Ovary (tissue), 9 donors: ENCODE measurements around the gene SFT2D1. TPM values are rescaled to one million over a fixed set of nuclear protein-coding genes. Genes with fewer than 3 reads are reported as not detected.
"Not testable (repeated sequence)": the region's sequence is repeated elsewhere in the genome, so short reads cannot be mapped to it uniquely, and the experiment has no call there.

Experiments
- DNase-seq, 5 donors: peaks; one replicate each; pipeline ENCODE4 v3.0.0-alpha.2; 2019 to 2020
- H3K27ac ChIP-seq, 2 donors: fragments of 200-600 bp; one replicate each; pipeline versions ENCODE4 v1.5.1 to v1.8.0; 2019 to 2022
- H3K27me3 ChIP-seq: fragments of 200-600 bp; one replicate; pipeline ENCODE4 v1.8.0; 2022
- H3K36me3 ChIP-seq: fragments of 200-600 bp; sonication (generic); one replicate; pipeline ENCODE4 v1.5.1; 2019
- H3K4me1 ChIP-seq: one replicate; pipeline ENCODE4 v1.8.1; 2013; ENCODE audit warnings: mild to moderate bottlenecking, moderate library complexity; ENCODE audit not compliant: insufficient read depth
- H3K4me3 ChIP-seq: fragments of 200-600 bp; sonication (generic); one replicate; pipeline ENCODE4 v1.5.1; 2017
- H3K9me3 ChIP-seq, 2 donors: fragments of 200-600 bp in 1 of 2; sonication (generic) in 1 of 2; one replicate each; pipeline versions ENCODE4 v1.5.1 to v1.8.1; 2013 to 2019; ENCODE audit warnings: mild to moderate bottlenecking in 1 of 2, moderate library complexity in 1 of 2
- CTCF ChIP-seq, 3 donors: fragments of 450-650 bp in 2 of 3; fragments of 200-600 bp in 1 of 3; IDR thresholded peaks; one replicate each; pipeline versions ENCODE4 v1.5.1 to v1.8.0; 2016 to 2022; ENCODE audit warnings: antibody characterized with exemption in 3 of 3, mild to moderate bottlenecking in 1 of 3
- EP300 ChIP-seq: sonication (generic); formaldehyde crosslinking; IDR thresholded peaks from one replicate; pipeline ENCODE4 v1.6.1; 2017; ENCODE audit warnings: antibody characterized with exemption
- POLR2A ChIP-seq: fragments of 450-650 bp; IDR thresholded peaks from one replicate; pipeline ENCODE4 v1.6.1; 2017; ENCODE audit warnings: antibody characterized with exemption, mild to moderate bottlenecking, moderate library complexity
- WGBS, 3 donors: extraction: QIAGEN DNeasy Blood & Tissue Kit in 1 of 3; methylation state at CpG; one replicate each; pipeline versions ENCODE4 v1.1.5 to v1.1.7; 2013 to 2017; 5-methylcytosine and 5-hydroxymethylcytosine counted together
- intact Hi-C, 4 donors: fragments of 100-400 bp; cut with DNase I; formaldehyde crosslinking; loops; one replicate each; pipeline versions ENCODE4 v1.11.0 to v1.15.1; 2022 to 2023
- polyA plus RNA-seq, 2 donors: library from polyadenylated mRNA; stranded (reverse); fragments of 200-250 nt in 1 of 2; fragments of 350-450 nt in 1 of 2; fragmentation: Illumina TruSeq in 1 of 2; extraction: RNeasy Lipid Tissue Mini Kit (QIAGEN cat#74804) in 1 of 2; gene quantifications; one replicate each; pipeline ENCODE4 v1.2.3, GENCODE V29; 2013 to 2014
- total RNA-seq, 7 donors: library from RNA; depleted of rRNA in 2 of 7; stranded (reverse); fragments of >200 nt in 2 of 7; fragmentation: NEBNext Ultra II Directional in 3 of 7; extraction: Animal tissue kit (Norgen Biotek cat#: 25700) in 3 of 7; gene quantifications; one replicate each; pipeline versions ENCODE4 v1.1.0 to v1.2.4, GENCODE V29; 2016 to 2023
- donor health status: DM: no; HTN: no; CAD: no; lungs with moderate emphysema.
- donor health status: DM: no; HTN: no; CAD: no.
- donor health status: Bipolar disorder and iron deficiency.
- donor health status: DM: yes; HTN: yes; CAD: no.
- donor health status: DM: no; HTN: no; CAD: no.
- donor health status: DM: yes; HTN: yes; CAD: no.

The SFT2D1 gene
- total and polyA plus RNA-seq, 9 donors = 25.9 to 50.3 (median 34.4) TPM

- no peak overlapping the region for H3K27ac ChIP-seq
- 83 to 89% (median 88%) methylated on average over 6 of the region's 6 CpGs for WGBS, 3 donors
- TF ChIP-seq EP300 (no peak), CTCF (IDR thresholded peaks at IDR 0.05) (no peak), POLR2A (no peak)
- no peaks in the 10 kb centered on the region for H3K27me3 ChIP-seq
- no peaks in the 10 kb centered on the region for H3K36me3 ChIP-seq
- no peaks in the 10 kb centered on the region for H3K4me1 ChIP-seq
- no peaks in the 10 kb centered on the region for H3K9me3 ChIP-seq
- intact Hi-C loops = no loop called here
- no peak for DNase-seq
- H3K4me3 ChIP-seq = no peak overlapping the region
Measured at GRCh38 chr6:166348305-166348949, 6.1 kb upstream of the SFT2D1 start.

GRCh38 chr6:166346965-166347364 lies 4.6 kb upstream of the SFT2D1 start:
- TF ChIP-seq POLR2A (no peak), EP300 (no peak)
- no peak overlapping the region for H3K27ac ChIP-seq
- no peaks in the 10 kb centered on the region for H3K9me3 ChIP-seq
- DNase-seq = no peak
- no peak overlapping the region for H3K4me3 ChIP-seq
- no peaks in the 10 kb centered on the region for H3K4me1 ChIP-seq
- H3K36me3 ChIP-seq = no peaks in the 10 kb centered on the region
- intact Hi-C loops = no loop called here
- no peaks in the 10 kb centered on the region for H3K27me3 ChIP-seq

GRCh38 chr6:166346449-166346848 lies 4.1 kb upstream of the SFT2D1 start:
- no peak overlapping the region for H3K27ac ChIP-seq
- no peak overlapping the region for H3K4me3 ChIP-seq
- H3K4me1 ChIP-seq = no peaks in the 10 kb centered on the region
- 84 to 93% (median 87%) methylated on average over 3 of the region's 3 CpGs for WGBS, 3 donors
- DNase-seq = no peak
- no peaks in the 10 kb centered on the region for H3K9me3 ChIP-seq
- no peaks in the 10 kb centered on the region for H3K27me3 ChIP-seq
- H3K36me3 ChIP-seq = no peaks in the 10 kb centered on the region
- TF ChIP-seq EP300 (no peak), CTCF (IDR thresholded peaks at IDR 0.05) (no peak), POLR2A (no peak)
- intact Hi-C loops = no loop called here

GRCh38 chr6:166345672-166346071 lies 3.3 kb upstream of the SFT2D1 start:
- H3K4me3 ChIP-seq, H3K4me1 ChIP-seq: not testable (repeated sequence)
- WGBS, 3 donors = 79 to 85% (median 81%) methylated on average over 9 of the region's 9 CpGs

GRCh38 chr6:166344921-166345320 lies 2.6 kb upstream of the SFT2D1 start:
- not testable (repeated sequence) for H3K27me3 ChIP-seq, H3K4me1 ChIP-seq, H3K9me3 ChIP-seq, H3K27ac ChIP-seq, H3K4me3 ChIP-seq, H3K36me3 ChIP-seq, DNase-seq
- WGBS, 3 donors = 77 to 85% (median 82%) methylated on average over 2 of the region's 2 CpGs
- intact Hi-C loops = loop anchor here in 1 of 4 donors (5.0 kb wide), 1 partner anchor 37 kb away; the partner anchor contains the start of gene MPC1

More at GRCh38 chr6:166345672-166346071, 3.3 kb upstream of the SFT2D1 start:
- H3K27ac ChIP-seq, DNase-seq, H3K36me3 ChIP-seq, H3K9me3 ChIP-seq, H3K27me3 ChIP-seq, intact Hi-C loops: not testable (repeated sequence)

GRCh38 chr6:166344240-166344639 lies 1.9 kb upstream of the SFT2D1 start:
- TF ChIP-seq POLR2A (no peak), EP300 (no peak), CTCF (IDR thresholded peaks at IDR 0.05) (no peak)
- WGBS, 3 donors = 93 to 95% (median 94%) methylated on average over 8 of the region's 8 CpGs
- Histone ChIP-seq H3K9me3 (no peaks in the 10 kb centered on the region), H3K27me3 (no peaks in the 10 kb centered on the region), H3K4me1 (peaks cover 4% of the 10 kb centered on the region), H3K36me3 (no peaks in the 10 kb centered on the region), H3K27ac (no peak overlapping the region), H3K4me3 (no peak overlapping the region)
- intact Hi-C loops = loop anchor here in 1 of 4 donors (5.0 kb wide), 1 partner anchor 38 kb away; the partner anchor contains the start of gene MPC1
- no peak for DNase-seq
